ENCODE measurements around the gene WASF2. TPM values are rescaled to one million over a fixed set of nuclear protein-coding genes. Genes with fewer than 3 reads are reported as not detected.
"Not testable (repeated sequence)": the region's sequence is repeated elsewhere in the genome, so short reads cannot be mapped to it uniquely, and the experiment has no call there.

The WASF2 gene
- 100 to 1,000 TPM; 145 to 161 (median 156) TPM for total RNA-seq
- 63.6 TPM for total RNA-seq (2013)
- 62.6 to 206 (median 126) reads per million in 29 experiments for total RNA-seq

DNA sequence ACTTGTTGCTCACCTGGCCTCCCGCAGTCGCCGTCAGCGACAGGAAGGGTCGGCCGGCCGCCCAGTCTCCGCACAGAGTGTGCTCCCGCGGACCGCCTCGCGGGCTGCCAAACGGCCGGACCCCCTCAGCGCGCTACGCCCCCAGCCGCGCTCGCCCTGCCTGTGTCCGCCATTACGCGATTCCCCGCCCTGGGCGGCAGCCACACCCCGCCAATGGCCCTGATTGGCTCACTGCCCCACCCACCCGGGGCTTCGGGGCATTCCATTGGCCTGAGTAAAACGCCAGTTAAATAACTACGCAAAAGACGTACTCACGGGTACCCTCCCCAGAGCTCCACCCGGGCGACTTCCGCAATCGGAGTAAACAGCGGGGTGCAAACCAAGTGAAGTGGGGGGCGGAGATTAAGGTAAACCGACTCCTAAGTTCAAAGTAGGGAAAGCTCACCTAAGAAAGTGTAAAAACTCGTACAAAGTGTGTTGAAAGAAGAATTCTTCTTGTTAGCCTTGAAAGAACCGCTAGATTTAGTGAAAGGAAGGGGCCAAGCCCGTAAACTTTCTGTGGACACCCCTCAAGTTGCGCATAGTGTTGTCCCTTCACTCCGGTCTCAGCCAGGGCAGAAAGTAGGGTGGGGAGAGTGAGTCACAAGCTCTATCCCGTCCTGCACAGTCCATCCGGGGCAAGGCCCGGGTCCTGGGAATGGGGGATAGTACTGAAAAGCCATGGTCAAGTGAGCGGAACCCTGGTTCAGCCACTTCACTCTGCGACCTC, at the start of gene WASF2:
TSS of gene WASF2 (minus strand) at position 195 of the 769 bp plus-strand sequence. CDS start 61,277 bp downstream, outside the sequence.
- POLR2A ChIA-PET, result interaction anchor here (0.5 to 0.8 kb wide), 5 partner anchors 9 to 647 kb away, joined by 3 to 8 read pairs (median 3); no protein-coding TSS in a partner anchor
- Mint-ChIP-seq H3K27me3 (no peaks in the 10 kb centered on the region), H3K4me1 (peaks cover 30 to 42% (median 34%) of the 10 kb centered on the region in 3 donors), H3K9me3 (no peaks in the 10 kb centered on the region), H3K27ac (peak within 1 kb of the TSS; percentile 100), H3K4me3 (peak within 1 kb of the TSS; percentile 92 to 98 (median 96)), H3K36me3 (no peaks in the 10 kb centered on the region)
- H3K27ac ChIP-seq (ENCODE audit: low read length), result peak within 1 kb of the TSS; percentile 89
- peak; percentile 93 to 97 (median 96) for DNase-seq
- ATAC-seq (replicated peaks in 1 of 4), result peak; percentile 93 to 98 (median 96)
- peak within 1 kb of the TSS; percentile 82 to 98 for H3K4me3 ChIP-seq (ENCODE audit: control insufficient read depth in 1 of 2, extremely low read depth in 1 of 2, low read length in 1 of 2)
- H3K27me3 ChIP-seq (replicated peaks in 1 of 2; ENCODE audit: control insufficient read depth in 2 of 2, extremely low read depth in 1 of 2, insufficient read depth in 2 of 2, low read length in 1 of 2), result no peaks in the 10 kb centered on the region
- H3K4me1 ChIP-seq (ENCODE audit: control insufficient read depth in 1 of 2, extremely low read depth in 1 of 2, insufficient read depth in 2 of 2, low read length in 2 of 2), result peaks cover 16 to 29% of the 10 kb centered on the region in 2 experiments
- no peaks in the 10 kb centered on the region for H3K36me3 ChIP-seq (ENCODE audit: control insufficient read depth in 2 of 2, extremely low read depth in 1 of 2, insufficient read depth in 1 of 2, low read length in 1 of 2)
- CTCF ChIA-PET, result interaction anchor here (0.5 to 2.0 kb wide), 17 partner anchors 8 to 193 kb away, joined by 3 to 8 read pairs (median 3); no protein-coding TSS in a partner anchor
- no peaks in the 10 kb centered on the region for H3K9me3 ChIP-seq
- WGBS (ENCODE audit: insufficient coverage), result under 1% methylated on average over 41 of the region's 50 CpGs

DNA sequence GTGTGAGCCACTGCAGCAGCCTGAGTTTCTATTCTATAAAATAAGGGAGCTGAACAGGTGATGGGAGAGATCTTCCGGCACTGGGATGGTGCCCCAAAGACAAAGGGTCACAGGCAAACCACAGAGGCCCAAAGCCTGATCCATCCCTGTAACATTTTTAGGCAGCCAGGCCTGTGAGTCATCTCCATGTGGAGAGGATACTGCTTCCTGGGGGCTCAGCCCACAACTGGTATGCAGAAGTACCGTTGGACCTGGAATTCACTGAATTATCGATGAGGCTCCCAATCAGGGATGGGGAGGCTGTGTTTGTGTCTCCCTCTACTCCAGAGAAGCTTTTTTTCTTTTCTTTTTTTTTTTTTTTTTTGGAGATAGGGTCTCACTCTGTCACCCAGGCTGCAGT, 48.8 kb upstream of the WASF2 start:
- Histone ChIP-seq H3K4me1 (ENCODE audit: control insufficient read depth in 1 of 2, extremely low read depth in 1 of 2, insufficient read depth in 2 of 2, low read length in 2 of 2) (no peaks in the 10 kb centered on the region), H3K9me3 (no peaks in the 10 kb centered on the region), H3K4me3 (ENCODE audit: control insufficient read depth in 1 of 2, extremely low read depth in 1 of 2, low read length in 1 of 2) (no peak overlapping the region), H3K27ac (ENCODE audit: low read length) (no peak overlapping the region), H3K27me3 (replicated peaks in 1 of 2; ENCODE audit: control insufficient read depth in 2 of 2, extremely low read depth in 1 of 2, insufficient read depth in 2 of 2, low read length in 1 of 2) (no peaks in the 10 kb centered on the region), H3K36me3 (ENCODE audit: control insufficient read depth in 2 of 2, extremely low read depth in 1 of 2, insufficient read depth in 1 of 2, low read length in 1 of 2) (peaks cover 5 to 7% of the 10 kb centered on the region in 2 donors)
- peaks cover 5 to 16% (median 11%) of the 10 kb centered on the region in 3 donors for H3K4me1 Mint-ChIP-seq
- no peak overlapping the region for H3K4me3 Mint-ChIP-seq
- H3K9me3 Mint-ChIP-seq, result no peaks in the 10 kb centered on the region
- ChIA-PET CTCF (interaction anchor here in 1 of 2 donors (0.8 kb wide), 1 partner anchor 181 kb away, joined by 7 read pairs; no protein-coding TSS in a partner anchor), POLR2A (no interaction called here)
- no peak overlapping the region for H3K27ac Mint-ChIP-seq
- peaks cover 5% of the 10 kb centered on the region for H3K36me3 Mint-ChIP-seq
- DNase-seq (no peak), ATAC-seq (replicated peaks in 1 of 4) (no peak)
- WGBS (ENCODE audit: insufficient coverage), result 100% methylated on average over 1 of the region's 3 CpGs
- no peaks in the 10 kb centered on the region for H3K27me3 Mint-ChIP-seq

DNA sequence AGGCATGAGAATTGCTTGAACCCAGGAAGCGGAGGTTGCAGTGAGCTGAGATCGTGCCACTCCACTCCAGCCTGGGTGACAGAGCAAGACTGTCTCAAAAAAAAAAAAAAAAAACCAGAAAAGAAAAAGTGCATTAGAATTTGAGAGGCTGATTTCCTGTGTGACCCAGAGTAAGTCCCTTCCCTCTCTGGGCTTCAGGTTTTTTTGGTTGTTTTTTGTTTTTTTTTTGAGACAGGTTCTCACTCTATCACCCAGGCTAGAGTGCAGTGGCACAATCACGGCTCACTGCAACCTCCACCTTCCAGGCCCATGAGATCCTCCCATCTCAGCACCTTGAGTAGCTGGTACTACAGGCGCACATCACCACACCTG, 48.3 kb upstream of the WASF2 start:
- not testable (repeated sequence) for ATAC-seq (replicated peaks in 1 of 4); H3K27ac Mint-ChIP-seq
- POLR2A ChIA-PET, result interaction anchor here in 1 of 2 donors (0.7 kb wide), 1 partner anchor 443 kb away, joined by 7 read pairs; no protein-coding TSS in a partner anchor

GRCh38 chr1:27536767-27537166, 46.8 kb upstream of the WASF2 start:
- Mint-ChIP-seq H3K4me1 (peaks cover 13 to 28% (median 23%) of the 10 kb centered on the region in 3 donors), H3K27me3 (no peaks in the 10 kb centered on the region), H3K4me3 (no peak overlapping the region), H3K27ac (no peak overlapping the region), H3K36me3 (peaks cover 15% of the 10 kb centered on the region), H3K9me3 (no peaks in the 10 kb centered on the region)
- Histone ChIP-seq H3K27me3 (replicated peaks in 1 of 2; ENCODE audit: control insufficient read depth in 2 of 2, extremely low read depth in 1 of 2, insufficient read depth in 2 of 2, low read length in 1 of 2) (no peaks in the 10 kb centered on the region), H3K9me3 (no peaks in the 10 kb centered on the region), H3K27ac (ENCODE audit: low read length) (no peak overlapping the region), H3K4me1 (ENCODE audit: control insufficient read depth in 1 of 2, extremely low read depth in 1 of 2, insufficient read depth in 2 of 2, low read length in 2 of 2) (peaks cover 2 to 12% of the 10 kb centered on the region in 2 experiments), H3K4me3 (ENCODE audit: control insufficient read depth in 1 of 2, extremely low read depth in 1 of 2, low read length in 1 of 2) (no peak overlapping the region), H3K36me3 (ENCODE audit: control insufficient read depth in 2 of 2, extremely low read depth in 1 of 2, insufficient read depth in 1 of 2, low read length in 1 of 2) (peaks cover 1 to 14% of the 10 kb centered on the region in 2 donors)
- DNase-seq (no peak), ATAC-seq (replicated peaks in 1 of 4) (no peak)
- CTCF ChIA-PET, result no interaction called here
- WGBS (ENCODE audit: insufficient coverage), result 100% methylated on average over 1 of the region's 11 CpGs
- POLR2A ChIA-PET, result no interaction called here

More for the DNA sequence above, 48.3 kb upstream of the WASF2 start:
- not testable (repeated sequence) for H3K4me3 Mint-ChIP-seq; H3K9me3 ChIP-seq; H3K27me3 Mint-ChIP-seq; H3K27me3 ChIP-seq (replicated peaks in 1 of 2; ENCODE audit: control insufficient read depth in 2 of 2, extremely low read depth in 1 of 2, insufficient read depth in 2 of 2, low read length in 1 of 2); H3K27ac ChIP-seq (ENCODE audit: low read length); DNase-seq; H3K4me1 ChIP-seq (ENCODE audit: control insufficient read depth in 1 of 2, extremely low read depth in 1 of 2, insufficient read depth in 2 of 2, low read length in 2 of 2); H3K36me3 Mint-ChIP-seq; H3K4me3 ChIP-seq (ENCODE audit: control insufficient read depth in 1 of 2, extremely low read depth in 1 of 2, low read length in 1 of 2); H3K9me3 Mint-ChIP-seq
- no CpG with 5 or more reads among the region's 4 CpGs for WGBS (ENCODE audit: insufficient coverage)
- H3K4me1 Mint-ChIP-seq, result peaks cover 5 to 18% (median 12%) of the 10 kb centered on the region in 3 donors
- H3K36me3 ChIP-seq (ENCODE audit: control insufficient read depth in 2 of 2, extremely low read depth in 1 of 2, insufficient read depth in 1 of 2, low read length in 1 of 2), result peaks cover 5 to 11% of the 10 kb centered on the region in 2 donors
- CTCF ChIA-PET, result interaction anchor here in 1 of 2 donors (0.8 kb wide), 1 partner anchor 180 kb away, joined by 7 read pairs; no protein-coding TSS in a partner anchor

DNA sequence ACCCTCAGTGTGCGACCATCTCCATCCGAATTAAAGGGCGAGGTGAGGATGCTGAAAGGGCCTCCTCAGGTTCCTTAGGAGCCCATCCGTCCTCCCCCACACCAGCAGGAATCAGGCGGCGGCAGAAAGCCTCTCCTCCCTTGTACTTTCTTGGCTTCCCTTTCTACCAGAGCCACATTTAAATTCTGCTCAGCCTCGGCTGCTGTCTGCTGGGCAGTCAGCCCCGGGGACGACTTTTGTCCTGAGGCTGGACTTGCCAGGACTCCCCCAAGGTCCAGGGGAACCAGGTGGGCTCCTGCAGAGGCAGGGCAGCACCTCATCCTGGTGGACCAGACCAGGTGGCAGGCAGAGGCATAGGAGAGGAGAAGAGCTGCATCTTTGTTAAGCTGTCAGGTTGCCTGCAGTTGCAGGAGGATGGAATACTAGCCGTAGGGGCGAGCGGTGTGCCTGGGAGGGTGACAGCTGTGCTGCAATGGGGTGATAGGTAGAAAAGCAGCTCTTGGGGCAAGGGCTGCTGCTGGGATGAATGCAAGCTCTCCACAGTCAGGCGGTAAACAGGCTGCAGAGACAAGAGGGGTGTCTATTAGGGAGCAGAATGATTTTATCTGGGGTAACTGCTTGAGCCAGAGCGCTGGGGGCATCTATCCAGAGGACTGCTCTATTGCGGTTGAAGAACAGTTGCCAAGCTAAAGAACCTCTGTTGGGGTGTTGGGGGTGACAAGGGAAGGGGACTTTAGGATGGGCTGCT, 46.2 kb upstream of the WASF2 start:
- POLR2A ChIA-PET, result no interaction called here
- ATAC-seq (replicated peaks in 1 of 4), result no peak
- CTCF ChIA-PET, result no interaction called here

DNA sequence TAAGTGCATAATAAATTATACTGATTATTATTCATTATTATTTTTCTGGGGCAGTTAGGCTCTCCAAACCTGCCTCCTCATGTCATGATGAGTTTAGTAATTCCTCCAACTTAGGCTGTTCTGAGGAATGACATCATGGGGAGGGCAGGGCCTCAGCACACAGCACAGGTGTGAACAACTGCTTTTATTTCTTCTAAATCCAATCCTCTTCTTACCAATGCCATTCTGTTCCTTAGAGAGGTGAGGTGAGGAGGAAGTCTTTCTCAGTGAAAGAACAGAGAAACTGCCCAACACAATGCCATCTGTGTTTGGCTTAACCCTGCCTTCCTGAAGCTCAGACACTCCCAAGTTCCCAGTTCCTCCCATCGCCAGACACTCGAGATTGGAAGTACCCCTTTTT, 45.4 kb upstream of the WASF2 start:
- Histone ChIP-seq H3K4me1 (ENCODE audit: control insufficient read depth in 1 of 2, extremely low read depth in 1 of 2, insufficient read depth in 2 of 2, low read length in 2 of 2) (peaks cover 2 to 15% of the 10 kb centered on the region in 2 experiments), H3K9me3 (no peaks in the 10 kb centered on the region), H3K27me3 (replicated peaks in 1 of 2; ENCODE audit: control insufficient read depth in 2 of 2, extremely low read depth in 1 of 2, insufficient read depth in 2 of 2, low read length in 1 of 2) (no peaks in the 10 kb centered on the region), H3K27ac (ENCODE audit: low read length) (no peak overlapping the region), H3K36me3 (ENCODE audit: control insufficient read depth in 2 of 2, extremely low read depth in 1 of 2, insufficient read depth in 1 of 2, low read length in 1 of 2) (peaks cover 0 to 14% of the 10 kb centered on the region in 2 donors), H3K4me3 (ENCODE audit: control insufficient read depth in 1 of 2, extremely low read depth in 1 of 2, low read length in 1 of 2) (no peak overlapping the region)
- H3K36me3 Mint-ChIP-seq, result peaks cover 15% of the 10 kb centered on the region
- H3K27me3 Mint-ChIP-seq, result no peaks in the 10 kb centered on the region
- WGBS (ENCODE audit: insufficient coverage), result no CpG with 5 or more reads among the region's 2 CpGs
- peak overlapping the region; percentile 15 to 39 for H3K27ac Mint-ChIP-seq
- DNase-seq, result no peak
- no peak for ATAC-seq (replicated peaks in 1 of 4)
- POLR2A ChIA-PET, result no interaction called here
- no peaks in the 10 kb centered on the region for H3K9me3 Mint-ChIP-seq
- peaks cover 13 to 26% (median 24%) of the 10 kb centered on the region in 3 donors for H3K4me1 Mint-ChIP-seq
- no peak overlapping the region for H3K4me3 Mint-ChIP-seq
- CTCF ChIA-PET, result no interaction called here

More for the DNA sequence above, 46.2 kb upstream of the WASF2 start:
- no peaks in the 10 kb centered on the region for H3K9me3 ChIP-seq
- Mint-ChIP-seq H3K4me3 (no peak overlapping the region), H3K27ac (peak overlapping the region in 1 of 2 donors; percentile 39), H3K27me3 (no peaks in the 10 kb centered on the region), H3K4me1 (peaks cover 13 to 30% (median 24%) of the 10 kb centered on the region in 3 donors), H3K36me3 (peaks cover 15% of the 10 kb centered on the region), H3K9me3 (no peaks in the 10 kb centered on the region)
- H3K4me1 ChIP-seq (ENCODE audit: control insufficient read depth in 1 of 2, extremely low read depth in 1 of 2, insufficient read depth in 2 of 2, low read length in 2 of 2), result peaks cover 2 to 15% of the 10 kb centered on the region in 2 experiments
- no peak overlapping the region for H3K4me3 ChIP-seq (ENCODE audit: control insufficient read depth in 1 of 2, extremely low read depth in 1 of 2, low read length in 1 of 2)
- peaks cover 0 to 14% of the 10 kb centered on the region in 2 donors for H3K36me3 ChIP-seq (ENCODE audit: control insufficient read depth in 2 of 2, extremely low read depth in 1 of 2, insufficient read depth in 1 of 2, low read length in 1 of 2)
- no peak for DNase-seq
- H3K27ac ChIP-seq (ENCODE audit: low read length), result no peak overlapping the region
- H3K27me3 ChIP-seq (replicated peaks in 1 of 2; ENCODE audit: control insufficient read depth in 2 of 2, extremely low read depth in 1 of 2, insufficient read depth in 2 of 2, low read length in 1 of 2), result no peaks in the 10 kb centered on the region
- 93% methylated on average over 11 of the region's 15 CpGs for WGBS (ENCODE audit: insufficient coverage)
